ENCODE data around the gene PLCB1.
"Not testable (repeated sequence)": the region's sequence is repeated elsewhere in the genome, so short reads cannot be mapped to it uniquely, and the experiment has no call there.

PLCB1 gene

DNA sequence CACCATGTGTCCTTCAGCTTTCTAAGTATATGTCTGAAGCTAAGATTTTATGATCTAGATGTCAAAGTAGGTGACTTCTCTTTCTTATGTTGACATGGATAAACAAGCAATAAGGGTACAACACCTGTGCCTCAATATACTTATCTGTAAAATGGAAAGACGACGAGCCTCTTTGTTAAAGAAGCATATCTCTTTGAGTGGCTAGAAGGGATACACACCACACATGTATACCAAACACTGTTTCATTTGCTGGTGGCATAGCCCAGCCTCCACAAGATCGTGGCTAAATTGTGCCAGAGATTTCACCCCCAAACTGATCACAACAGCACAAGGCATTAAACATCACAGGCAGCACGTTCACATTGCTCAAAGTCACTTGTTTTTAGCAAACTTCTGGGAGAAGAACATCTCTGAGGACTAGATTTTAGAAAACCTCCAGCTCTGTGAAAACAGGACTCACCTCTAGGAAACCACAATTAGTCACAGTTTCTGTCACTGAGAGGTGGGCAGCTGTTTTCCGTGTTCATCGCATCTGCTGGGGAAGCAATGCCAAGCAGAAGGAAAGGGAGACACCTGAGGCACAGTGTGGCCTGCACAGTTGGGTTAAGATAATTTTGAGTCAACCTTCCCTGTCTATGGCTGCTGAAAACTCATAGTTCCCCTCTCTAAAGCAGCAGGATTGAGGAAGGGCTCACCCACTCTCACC lies 673.8 kb downstream of the PLCB1 start:
- no peak for DNase-seq

- DNase-seq, result no peak
Observed at GRCh38 chr20:8807480-8808201, 675.6 kb downstream of the PLCB1 start.

DNA sequence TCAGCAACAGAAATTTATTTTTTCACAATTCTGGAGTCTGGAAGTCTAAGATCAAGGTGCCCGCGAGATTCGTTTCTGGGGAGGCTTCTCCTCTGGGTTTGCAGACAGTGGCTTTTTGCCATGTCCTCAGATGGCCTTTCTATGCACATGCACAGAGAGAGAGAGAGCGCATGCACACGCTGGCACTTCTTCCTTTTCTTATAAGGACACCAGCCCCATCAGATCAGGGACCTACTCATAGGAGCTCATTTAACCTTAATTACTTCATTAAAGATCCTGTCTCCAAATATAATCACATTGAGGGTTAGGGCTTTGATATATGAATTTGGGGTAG lies 676.1 kb downstream of the PLCB1 start:
- DNase-seq, result no peak

GRCh38 chr20:8809107-8809953 lies 677.3 kb downstream of the PLCB1 start:
- DNase-seq, result no peak

DNA sequence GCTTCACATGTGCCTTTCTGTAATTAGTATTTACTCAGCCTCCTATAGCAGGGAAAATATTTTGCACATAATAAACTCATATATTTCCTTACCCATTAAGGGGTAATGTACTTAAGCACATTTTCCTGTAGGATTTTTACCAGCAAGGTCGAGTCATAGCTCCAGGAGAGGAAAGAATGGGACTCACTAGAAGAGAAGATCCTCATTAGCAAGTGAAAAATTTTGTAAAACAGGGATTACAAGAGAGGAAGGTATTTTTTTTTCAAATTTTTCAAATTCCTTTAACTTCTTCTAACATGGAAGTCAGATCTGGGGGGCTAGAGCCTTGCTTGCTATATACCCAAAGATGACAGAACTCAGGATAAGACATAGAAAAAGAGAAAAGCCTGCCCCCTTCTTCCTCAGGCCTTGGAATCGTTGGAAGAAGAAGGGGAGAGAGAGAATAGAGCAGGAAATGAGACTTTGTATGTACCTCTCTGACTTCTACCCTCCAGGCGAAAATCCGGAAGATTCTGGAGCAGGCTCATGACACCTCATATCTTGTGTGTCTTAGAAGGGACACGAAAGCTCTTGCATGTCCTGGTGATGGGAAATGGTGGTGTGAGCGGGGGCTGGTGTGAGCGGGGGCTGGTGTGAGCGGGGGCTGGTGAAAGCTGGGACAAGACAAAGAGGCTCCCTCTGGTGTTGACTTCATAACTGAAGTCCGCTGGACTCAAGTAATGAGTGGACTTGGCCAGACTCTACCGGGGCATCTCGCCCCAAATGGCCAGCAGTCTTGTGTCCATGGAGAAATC lies 679.9 kb downstream of the PLCB1 start:
- DNase-seq, result no peak

- no peak for DNase-seq
Observed at GRCh38 chr20:8812817-8813216, 680.8 kb downstream of the PLCB1 start.

DNA sequence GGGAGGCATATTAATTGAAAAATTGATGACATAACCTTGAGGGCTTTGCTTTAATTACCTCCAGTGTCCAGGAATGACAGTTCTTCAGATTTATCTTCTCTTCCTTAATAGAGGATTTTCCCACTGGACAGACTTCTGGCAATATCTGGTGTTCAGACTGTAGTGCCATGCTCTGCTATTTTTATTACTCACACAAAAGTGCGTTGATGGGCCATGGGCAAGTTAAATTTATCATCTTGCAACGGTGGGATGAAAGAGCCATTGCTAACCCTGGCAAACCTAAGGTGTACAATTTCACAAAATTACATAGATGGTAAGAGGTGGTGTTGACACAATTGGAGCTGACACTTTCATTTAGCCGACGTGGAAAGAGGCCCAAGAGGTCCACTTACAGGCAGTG lies 683.1 kb downstream of the PLCB1 start:
- no peak for DNase-seq

DNA sequence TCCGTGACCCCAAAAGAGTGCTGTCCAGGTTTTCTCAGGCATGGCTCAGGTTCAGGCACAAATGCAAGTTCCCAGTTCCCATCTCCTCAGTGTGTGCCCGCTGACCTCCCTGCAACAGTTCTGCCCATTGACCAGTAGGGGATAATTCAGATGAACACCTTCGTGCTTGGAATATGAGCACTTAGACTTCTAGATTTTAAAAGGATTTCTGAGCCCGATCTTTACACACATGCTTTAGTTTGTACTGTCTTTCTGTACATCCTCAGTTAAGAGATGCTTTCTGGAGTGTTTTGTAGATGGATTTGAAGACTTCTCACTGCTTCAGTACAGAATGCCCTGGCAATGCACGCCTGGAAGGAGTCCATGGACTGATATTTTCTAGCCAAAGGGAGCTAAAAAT lies 697.2 kb downstream of the PLCB1 start:
- no peak for DNase-seq

DNA sequence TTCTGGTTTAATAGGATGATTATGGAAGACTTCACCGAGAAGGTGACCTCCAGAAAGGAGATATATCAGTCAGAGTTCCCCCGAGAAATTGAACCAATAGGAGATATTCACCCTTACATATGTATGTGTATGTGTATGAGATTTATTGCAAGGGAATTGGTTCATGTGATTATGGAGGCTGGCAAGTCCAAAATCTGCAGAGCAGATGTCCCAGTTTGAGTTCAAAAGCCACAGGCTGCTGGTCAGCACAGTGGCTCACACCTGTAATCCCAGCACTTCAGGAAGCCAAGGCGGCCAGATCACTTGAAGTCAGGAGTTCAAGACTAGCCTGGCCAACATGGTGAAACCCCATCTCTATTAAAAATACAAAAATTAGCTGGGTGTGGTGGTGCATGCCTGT lies 702.2 kb downstream of the PLCB1 start:
- not testable (repeated sequence) for DNase-seq

GRCh38 chr20:8834851-8835250 lies 702.8 kb downstream of the PLCB1 start:
- DNase-seq, result no peak

DNA sequence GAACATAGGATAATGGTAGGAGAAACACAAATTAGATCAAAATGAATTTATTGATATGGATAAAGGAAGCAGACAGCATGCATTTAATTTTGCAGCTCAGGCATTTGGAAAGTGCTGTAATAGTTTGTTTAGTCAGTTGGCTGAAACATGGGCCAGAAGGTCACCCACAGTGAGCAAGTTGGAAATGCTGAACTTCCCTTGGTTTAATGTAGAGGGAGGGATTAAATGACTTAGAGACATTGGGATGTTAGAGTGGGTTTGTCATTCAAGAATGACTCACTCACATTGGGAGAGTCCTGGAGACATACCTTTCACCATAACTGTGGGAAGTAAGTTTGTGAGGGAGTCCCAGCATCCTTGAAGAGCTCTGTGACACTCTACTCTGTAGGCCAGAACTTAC lies 705.3 kb downstream of the PLCB1 start:
- no peak for DNase-seq

DNA sequence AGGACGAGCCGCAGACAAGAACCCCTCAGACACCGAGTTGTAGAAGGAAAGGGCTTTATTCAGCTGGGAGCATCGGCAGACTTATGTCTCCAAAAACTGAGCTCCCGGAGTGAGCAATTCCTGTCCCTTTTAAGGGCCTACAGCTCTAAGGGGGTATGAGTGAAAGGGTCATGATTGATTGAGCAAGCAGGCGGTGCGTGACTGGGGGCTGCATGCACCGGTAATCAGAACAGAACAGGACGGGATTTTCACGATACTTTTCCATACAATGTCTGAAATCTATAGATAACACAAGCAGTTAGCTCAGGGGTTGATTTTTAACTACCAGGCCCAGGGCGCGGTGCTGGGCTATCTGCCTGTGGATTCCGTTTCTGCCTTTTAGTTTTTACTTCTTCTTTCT lies 710.5 kb downstream of the PLCB1 start:
- no peak for DNase-seq

DNA sequence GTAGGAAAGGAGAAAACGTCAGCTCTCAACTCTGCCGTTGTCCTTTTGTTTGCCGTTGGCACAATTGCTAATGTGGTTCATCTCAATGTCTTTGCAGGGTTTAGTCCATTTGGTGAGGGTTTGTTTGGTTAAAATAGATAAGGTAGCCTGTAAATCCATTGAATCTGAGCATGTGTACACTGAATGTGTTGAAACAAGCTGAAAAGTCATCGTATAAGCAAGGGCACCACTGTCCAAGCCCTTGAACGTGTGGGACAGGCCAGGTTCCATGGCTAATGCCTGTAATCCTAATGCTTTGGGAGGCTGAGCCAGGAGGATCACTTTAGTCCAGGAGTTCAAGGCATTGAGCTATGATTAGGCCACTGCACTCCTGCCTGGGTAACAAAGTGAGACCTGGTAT lies 712.1 kb downstream of the PLCB1 start:
- DNase-seq, result no peak

- DNase-seq, result no peak
Observed at GRCh38 chr20:8849990-8850389, 717.9 kb downstream of the PLCB1 start.

GRCh38 chr20:8851446-8851845 lies 719.4 kb downstream of the PLCB1 start:
- no peak for DNase-seq

DNA sequence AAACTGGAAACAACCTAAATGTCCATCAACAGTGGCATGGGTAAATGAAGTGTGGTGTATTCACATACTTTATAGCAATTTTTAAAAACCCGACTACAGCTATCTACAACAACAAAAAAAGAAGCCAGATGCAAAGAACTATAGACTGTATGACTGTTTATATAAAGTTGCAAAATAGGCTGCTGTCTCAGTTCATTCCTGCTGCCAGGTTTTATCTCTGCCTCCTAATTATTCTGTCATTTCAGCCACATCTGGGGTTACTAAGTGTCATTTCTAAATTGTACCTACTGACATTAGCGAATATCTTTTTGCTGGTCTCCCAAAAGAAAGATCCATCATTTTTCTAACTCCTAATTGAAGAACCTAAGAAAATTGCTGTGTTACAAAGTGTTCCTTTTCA lies 719.9 kb downstream of the PLCB1 start:
- DNase-seq, result not testable (repeated sequence)

- not testable (repeated sequence) for DNase-seq
Observed at GRCh38 chr20:8853211-8853610, 721.1 kb downstream of the PLCB1 start.

DNA sequence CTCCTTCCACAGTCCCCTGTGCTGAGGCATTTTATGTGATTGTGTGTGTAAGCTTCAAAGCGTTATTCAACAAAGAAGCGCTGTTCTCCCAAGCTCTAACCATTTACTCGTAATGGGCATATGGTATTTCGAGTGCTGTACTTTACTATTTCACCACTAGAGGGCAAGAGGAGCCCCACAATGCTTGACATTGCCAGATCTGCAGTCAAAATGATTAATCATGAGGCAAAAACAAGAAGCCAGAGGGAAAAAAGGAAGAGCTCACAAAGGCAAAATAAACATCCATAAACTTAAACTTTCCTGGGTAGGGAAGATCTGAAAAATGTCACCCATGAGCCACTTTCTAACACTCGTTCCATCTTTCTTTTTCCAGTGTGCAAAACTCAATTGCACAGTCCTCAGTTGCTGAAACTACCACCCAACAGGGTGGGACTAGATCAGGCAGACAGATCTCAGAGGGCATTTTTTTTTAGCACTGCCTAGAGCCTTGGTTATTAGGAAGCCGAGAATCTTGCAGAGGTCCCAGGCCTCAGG lies 721.8 kb downstream of the PLCB1 start:
- no peak for DNase-seq

DNA sequence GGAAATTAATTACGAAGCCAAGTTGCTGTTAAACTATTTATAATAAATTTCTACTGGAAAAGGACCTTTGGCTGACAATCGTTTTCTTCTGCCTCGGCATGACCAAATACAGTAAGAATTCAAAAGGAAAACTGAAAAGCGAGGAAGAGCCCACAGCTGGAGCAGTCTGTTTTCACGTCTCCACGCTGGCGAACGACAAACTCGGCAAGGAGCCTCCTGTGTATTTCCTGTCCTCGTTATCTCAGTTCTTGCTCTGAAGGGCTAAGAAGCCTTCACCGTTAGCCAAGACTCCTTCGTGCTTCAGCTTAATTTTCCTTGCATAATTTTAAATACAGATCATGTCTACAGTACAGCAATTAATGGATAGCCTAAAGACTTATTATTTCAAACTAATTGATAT lies 722.5 kb downstream of the PLCB1 start:
- DNase-seq, result no peak

- no peak for DNase-seq
Observed at GRCh38 chr20:8855315-8855714, 723.2 kb downstream of the PLCB1 start.

GRCh38 chr20:8856668-8857067 lies 724.6 kb downstream of the PLCB1 start:
- DNase-seq, result no peak

GRCh38 chr20:8858181-8858787 lies 726.2 kb downstream of the PLCB1 start:
- DNase-seq, result no peak

Data from CD4-positive, alpha-beta T cell treated with Interferon gamma for 1 hour (primary cell).